HG03135 (cell line): ENCODE results near the gene REEP3.

Experiments used
- ATAC-seq: cut with Tn5 transposase; IDR thresholded peaks from one replicate; pipeline ENCODE4 v1.9.1; 2021; ENCODE audit warnings: mild to moderate bottlenecking, moderate library complexity; ENCODE audit not compliant: unreplicated experiment

Gene REEP3

GRCh38 chr10:63505562-63505961 lies 15.6 kb upstream of the REEP3 start:
- ATAC-seq = no peak

DNA sequence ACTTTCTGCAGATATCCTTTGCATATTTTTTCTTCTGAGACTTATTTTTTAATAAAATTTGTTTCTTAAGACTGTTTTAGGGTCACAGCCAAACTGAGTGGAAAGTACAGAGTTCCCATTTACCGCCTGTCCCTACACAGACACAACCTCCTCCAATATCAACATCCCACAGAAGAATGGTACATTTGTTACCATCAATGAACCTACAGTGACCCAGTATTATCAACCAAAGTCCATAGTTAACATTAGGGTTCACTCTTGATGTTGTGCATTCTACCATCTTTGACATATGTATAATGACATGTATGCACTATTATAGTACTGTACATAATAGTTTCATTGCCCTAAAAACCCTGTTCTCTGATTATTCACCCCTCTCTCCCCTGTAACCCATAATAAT lies 14.6 kb upstream of the REEP3 start:
- no peak for ATAC-seq

DNA sequence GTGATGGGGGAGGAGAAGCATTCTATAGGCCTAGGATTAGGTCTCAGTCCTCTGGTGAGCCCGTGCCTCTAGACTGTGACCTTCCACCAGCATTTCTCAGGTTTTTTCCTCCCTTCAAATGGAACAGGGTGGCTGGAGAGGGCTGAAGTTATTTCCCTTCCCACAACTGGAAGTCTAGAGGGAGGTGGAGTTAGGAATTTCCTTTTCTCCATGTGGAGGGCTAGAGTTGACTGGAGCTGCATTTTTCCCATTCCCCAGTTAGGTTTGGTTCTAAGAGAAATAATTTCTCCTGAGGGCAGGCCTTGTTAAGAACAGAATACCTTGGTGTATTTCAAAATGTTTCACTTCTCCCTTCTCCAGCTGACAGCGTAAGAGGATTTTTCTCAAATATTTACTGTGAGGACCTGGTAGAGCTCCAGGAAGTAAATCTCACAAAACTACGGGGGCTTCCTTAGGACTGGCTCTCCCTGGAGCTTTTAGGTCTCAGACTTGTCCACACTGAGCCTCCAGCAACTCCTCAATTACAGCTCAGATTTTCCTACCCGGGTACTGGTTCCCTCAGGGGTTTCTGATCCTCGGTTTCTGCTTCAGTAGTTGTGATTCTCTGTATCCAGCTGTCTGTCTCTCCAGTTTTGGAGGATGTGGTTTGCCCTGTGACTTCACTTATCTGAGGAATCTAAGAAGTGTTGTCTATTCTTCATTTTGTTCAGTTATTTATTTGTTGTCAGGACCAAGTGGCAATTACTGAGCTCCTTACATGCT lies 6.0 kb upstream of the REEP3 start:
- ATAC-seq = no peak

DNA sequence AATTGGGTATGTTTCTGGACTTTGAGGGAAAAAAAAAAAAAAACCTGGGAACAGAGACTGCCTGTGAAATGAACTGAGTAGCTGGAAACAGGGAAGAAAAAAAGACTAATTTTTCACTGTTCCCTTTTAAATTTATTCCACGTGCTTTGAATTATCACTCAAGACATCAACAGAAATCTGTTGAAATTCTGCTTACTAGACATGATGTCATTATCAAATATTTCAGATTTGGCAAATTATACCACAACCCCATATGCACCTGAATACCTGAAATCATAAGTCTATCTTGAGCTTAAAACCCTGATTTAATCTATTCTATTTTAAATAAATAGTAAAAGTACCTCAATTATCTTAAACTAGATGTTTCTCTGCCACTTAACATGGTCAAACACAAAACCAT lies 5.0 kb upstream of the REEP3 start:
- no peak for ATAC-seq

- no peak for ATAC-seq
Observed at GRCh38 chr10:63518690-63519288, 2.4 kb upstream of the REEP3 start.

DNA sequence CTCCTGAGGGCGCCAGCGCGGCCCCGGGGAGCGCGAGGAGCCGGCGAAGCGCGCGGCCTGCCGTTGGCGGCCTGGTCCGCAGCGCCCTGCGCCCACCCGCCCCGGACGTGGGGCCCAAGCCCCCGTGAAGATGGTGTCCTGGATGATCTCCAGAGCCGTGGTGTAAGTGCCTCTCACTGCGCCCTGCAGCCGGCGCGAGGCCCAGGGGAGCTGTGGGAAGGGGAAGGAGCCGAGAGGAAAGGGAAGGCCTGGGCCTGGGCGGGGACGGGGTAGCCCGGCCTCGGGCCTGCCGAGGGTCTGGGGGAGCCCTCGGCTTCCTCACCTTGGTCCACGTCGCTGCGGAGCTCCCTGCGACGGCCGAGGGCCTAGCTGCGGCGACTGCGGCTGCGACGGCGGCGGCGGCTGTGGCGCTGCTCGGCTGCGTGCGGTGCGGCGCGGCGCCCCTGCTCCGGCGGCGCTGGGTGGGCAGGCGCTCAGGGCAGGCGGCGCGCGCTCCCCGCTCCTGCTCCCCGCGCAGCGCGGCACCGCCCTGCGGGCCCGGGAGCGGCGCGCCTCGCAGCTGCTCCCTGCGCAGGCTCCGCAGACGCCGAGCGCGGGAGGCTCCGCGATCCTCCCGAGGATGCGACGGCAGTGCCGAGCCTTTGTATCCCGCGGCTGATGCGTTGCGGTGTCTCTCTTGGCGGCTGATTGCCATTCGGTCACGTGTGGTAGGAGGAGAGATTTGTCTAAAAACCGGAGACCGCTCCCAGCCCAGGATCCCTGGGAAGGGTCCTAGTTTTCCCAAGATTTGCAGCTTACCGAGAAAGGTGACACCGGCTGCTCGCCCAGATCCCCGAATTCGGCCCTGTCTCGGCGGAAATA lies 445 bp downstream of the REEP3 start:
- peak; percentile 70 for ATAC-seq

DNA sequence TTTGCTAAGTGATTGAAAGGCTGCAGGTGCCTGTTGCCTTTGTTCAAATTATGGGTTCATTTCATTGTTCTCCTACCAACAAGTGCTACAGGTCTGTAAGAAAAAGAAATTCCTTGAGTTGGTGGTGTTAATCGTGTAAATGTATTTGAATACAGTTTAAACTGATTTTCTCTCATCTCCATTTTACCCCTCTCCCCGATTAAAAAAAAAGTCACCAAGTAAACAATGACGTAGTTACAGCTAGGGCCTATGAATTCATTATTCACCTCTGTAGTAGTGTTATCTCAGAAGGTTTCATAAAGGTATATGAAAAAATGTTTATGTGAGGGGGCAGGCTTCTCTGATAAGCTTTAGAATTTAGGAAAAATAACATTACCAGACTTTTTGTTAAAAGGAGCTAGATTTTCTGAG lies 1.1 kb downstream of the REEP3 start:
- ATAC-seq = no peak

GRCh38 chr10:63522995-63523394 lies 1.8 kb downstream of the REEP3 start:
- no peak for ATAC-seq

GRCh38 chr10:63525021-63525420 lies 3.8 kb downstream of the REEP3 start:
- no peak for ATAC-seq

DNA sequence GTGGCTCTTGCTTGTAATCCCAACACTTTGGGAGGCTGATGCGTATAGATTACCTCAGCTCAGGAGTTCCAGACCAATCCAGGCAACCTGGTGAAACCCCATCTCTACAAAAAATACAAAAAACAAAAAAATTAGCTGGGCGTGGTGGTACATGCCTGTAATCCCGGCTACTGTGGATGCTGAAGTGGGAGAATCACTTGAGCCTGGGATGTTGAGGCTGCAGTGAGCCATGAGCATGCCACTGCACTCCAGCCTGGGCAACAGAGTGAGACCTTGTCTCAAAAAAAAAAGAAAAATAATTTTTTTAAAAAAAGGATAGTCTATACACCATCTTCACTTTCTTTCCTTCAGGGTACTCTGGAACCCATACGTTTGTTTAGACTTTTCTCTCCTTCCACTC lies 6.2 kb downstream of the REEP3 start:
- ATAC-seq = no peak

DNA sequence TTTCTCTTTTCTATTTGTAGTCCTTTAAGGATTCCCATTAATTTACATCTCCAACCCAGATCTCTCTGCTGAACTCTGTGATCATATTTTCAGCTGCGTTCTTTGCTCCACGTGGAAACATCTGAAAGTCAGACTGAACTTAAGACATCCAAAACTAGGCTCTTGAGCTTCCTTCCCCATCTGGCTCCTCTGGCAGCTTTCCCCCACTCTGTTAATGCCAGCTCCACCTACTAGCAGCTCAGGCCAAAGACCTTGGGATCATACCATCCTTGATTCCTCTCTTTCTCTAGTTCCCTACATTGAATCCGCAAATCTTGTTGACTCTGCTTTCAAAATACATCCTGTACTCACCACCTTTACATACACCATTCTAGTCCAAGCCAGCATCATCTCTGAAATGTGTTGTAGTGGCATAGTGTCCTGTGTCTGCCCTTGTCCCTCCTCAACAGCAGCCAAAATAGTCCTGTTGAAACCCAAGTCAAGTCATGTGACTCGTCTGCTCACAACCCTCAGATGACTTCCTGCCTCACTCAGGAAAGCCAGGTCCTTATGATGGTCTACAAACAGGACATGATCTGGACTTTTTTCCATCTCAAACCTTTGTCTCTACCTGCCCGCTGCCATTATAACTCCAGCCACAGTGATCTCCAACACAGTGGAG lies 7.0 kb downstream of the REEP3 start:
- ATAC-seq = no peak

DNA sequence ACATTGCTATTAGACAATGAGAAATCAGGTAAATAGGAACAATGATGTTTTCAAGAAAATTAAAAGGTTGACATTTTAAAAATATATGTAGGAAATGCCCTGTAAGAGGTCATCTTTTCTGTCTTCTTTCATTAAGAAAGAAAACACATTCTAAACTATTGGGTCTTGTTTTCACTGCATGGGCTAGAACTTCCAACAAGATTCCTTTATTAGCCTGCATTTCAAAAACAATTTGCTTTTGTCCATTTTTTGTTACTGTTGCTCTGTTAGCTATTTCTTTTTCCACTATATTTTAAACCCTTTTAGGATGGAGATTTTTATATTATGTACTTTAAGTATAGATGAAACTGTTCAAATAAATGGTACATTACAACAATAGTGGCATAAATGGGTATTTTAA lies 9.2 kb downstream of the REEP3 start:
- ATAC-seq = no peak

DNA sequence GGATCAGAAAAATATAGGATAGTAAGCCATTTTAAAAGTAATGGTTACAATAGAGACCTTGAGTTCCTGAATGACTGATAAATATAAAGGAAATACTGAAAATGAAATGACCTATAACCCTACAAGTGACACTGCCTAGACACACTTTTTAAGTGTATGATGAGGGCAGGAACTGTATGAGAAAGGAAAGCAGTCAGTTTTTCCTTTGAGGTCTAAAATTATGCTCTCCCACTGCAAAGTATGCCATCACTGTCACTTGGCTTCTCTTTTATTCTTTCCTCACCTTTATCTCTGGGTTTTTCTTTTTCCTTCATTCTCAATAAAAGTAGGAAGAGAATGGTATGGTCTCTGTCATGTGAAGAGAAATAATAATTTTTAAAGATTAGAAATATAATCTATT lies 13.5 kb downstream of the REEP3 start:
- ATAC-seq = no peak

DNA sequence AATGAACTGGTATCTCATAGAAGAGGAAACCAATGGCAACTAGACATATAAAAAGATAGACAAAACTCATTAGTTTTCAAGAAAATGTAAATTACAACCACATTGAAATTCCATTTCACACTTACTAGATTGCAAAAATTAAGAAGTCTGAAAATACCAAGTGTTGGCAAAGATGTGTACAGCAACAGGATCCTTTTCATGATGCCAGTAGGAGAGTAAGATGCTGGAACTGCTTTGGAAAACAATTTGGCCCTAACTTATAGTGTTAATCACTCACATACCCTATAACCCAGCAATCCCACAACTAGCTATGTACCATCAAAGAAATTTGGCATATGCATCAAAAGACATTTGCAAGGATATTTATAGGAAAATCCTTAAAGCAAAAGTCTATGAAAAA lies 15.5 kb downstream of the REEP3 start:
- ATAC-seq = no peak

DNA sequence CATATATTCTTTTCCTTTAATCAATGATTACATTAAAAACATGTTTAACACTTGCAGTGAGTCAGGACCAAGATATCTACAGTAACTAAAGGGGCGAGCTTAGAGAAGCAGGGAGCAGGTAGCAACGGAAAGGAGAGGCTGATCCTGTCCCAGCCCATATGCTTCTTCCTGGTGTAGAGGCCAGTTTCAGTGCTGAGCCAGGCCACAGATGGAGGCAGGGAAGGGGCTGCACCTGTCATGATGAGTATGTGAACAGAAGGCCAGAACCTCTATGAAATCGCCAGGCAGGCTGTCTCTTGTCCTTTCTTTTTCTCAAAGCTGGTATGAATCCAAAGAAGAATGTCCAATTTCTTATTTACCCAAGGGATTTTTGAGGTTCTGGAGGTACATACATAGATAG lies 16.3 kb downstream of the REEP3 start:
- ATAC-seq = no peak

DNA sequence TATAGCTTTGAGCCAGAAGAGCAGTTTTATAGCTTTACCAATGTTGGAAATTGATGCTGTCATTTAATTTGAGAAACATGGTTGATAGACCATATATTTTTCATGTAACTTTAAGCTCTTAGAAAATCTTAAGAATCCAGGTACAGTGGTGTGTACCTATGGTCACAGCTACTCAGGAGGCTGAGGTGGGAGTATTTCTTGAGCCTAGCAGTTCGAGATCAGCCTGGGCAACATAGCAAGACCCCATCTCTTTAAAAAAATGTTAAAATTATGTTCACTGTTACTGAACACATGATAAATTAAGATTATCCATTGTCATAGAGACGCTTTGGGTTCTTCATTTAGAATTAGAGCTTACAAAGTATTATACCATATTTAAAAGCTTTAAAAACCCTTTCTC lies 18.2 kb downstream of the REEP3 start:
- ATAC-seq = no peak

- no peak for ATAC-seq
Observed at GRCh38 chr10:63539994-63540393, 18.8 kb downstream of the REEP3 start.

DNA sequence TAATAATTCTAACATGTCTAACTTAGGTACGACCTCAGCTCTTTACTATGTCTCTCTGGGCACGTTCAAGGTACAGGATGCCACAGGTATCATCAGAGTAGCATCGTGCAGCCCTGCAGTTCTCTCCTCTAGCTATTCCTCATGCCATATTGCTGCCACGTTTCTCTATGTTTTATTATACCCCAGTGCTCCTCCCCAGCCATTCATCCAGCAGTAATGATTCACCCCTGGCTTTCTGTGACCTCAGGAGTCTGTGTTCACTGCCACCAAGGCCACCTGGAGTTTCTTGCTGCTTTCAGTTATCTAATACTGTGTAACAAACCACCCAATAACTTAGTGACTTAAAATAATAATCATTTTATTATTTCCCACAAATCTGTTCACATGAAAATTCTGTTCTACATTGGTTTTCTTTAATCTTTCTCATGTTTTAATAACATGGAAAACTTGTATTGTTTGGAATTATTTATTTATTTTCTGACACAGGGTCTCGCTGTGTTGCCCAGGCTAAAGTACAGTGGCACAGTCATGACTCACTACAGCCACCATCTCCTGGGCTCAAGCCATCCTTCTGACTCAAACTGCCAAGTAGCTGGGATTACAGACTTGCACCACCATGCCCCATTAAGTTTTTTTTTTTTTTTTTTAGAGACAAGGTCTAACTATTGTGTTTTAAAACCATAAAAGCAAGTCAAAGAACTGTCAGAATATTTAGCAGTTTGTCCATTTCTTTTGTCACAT lies 21.8 kb downstream of the REEP3 start:
- ATAC-seq = no peak

- no peak for ATAC-seq
Observed at GRCh38 chr10:63543576-63543962, 22.4 kb downstream of the REEP3 start.

- ATAC-seq = no peak
Observed at GRCh38 chr10:63544418-63544817, 23.2 kb downstream of the REEP3 start.
